Ammon's horn (tissue), 1 donor: ENCODE measurements around the gene F8.
"Not testable (repeated sequence)": the region's sequence is repeated elsewhere in the genome, so short reads cannot be mapped to it uniquely, and the experiment has no call there.

Source experiments
- DNase-seq: peaks from one replicate; pipeline ENCODE4 v3.0.0-alpha.2; 2016; ENCODE audit warnings: low spot score

The F8 gene

DNA sequence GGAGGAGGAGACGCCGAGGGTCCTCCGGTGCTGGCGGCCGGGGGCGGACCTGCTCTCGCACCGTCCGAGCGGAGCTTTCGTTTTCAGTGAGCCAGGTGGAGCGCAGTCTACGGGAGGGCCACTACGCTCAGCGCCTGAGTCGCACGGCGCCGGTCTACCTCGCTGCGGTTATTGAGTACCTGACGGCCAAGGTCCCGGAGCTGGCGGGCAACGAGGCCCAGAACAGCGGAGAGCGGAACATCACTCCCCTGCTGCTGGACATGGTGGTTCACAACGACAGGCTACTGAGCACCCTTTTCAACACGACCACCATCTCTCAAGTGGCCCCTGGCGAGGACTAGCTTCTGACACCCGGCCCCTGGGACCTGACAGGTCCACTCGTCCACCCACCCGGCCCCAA, 137.5 kb downstream of the F8 start:
- not testable (repeated sequence) for DNase-seq

DNA sequence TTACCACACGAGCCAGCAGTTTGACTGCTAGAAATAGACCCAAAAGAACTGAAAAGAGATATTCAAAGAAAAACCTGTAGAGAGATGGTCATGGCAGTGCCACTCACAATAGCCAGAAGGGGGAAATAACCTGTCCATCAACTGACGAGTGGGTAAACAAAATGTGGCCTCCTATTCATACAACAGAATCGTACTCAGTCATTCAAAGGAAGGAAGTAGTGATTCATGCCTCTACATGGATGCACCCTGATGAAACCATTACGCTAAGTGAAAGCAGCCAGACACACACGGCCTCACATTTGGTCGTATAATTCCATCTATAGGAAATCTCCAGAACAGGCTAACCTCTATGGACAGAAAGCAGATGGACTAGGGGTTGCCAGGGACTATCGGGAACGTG, 138.5 kb downstream of the F8 start:
- not testable (repeated sequence) for DNase-seq

DNA sequence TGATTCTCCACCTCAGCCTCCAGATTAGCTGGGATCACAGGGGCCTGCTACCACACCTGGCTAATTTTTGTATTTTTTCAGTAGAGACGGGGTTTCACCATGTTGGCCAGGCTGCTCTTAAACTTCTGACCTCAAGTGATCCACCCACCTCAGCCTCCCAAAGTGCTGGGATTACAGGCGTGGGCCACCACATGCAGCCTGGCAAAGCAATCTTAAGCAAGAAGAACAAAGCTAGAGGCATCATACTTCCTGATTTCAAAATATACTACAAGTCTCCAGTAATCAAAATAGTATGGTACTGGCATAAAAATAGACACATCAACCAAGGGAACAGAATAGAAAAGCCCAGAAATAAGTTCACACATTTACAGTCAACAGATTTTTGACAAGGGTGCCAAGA, 149.2 kb downstream of the F8 start:
- no peak for DNase-seq

DNA sequence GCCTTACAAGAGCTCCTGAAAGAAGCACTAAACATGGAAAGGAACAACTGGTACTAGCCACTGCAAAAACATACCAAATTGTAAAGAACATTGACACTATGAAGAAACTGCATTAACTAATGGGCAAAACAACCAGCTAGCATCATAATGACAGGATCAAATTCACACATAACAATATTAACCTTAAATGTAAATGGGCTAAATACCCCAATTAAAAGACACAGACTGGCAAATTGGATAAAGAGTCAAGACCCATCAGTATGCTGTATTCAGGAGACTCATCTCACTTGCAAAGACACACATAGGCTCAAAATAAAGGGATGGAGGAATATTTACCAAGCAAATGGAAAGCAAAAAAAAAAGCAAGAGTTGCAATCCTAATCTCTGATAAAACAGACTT, 154.0 kb downstream of the F8 start:
- not testable (repeated sequence) for DNase-seq

- DNase-seq, result no peak
Measured at GRCh38 chrX:154855256-154855655, 167.3 kb downstream of the F8 start.

GRCh38 chrX:154850957-154851611, 171.4 kb downstream of the F8 start:
- no peak for DNase-seq

DNA sequence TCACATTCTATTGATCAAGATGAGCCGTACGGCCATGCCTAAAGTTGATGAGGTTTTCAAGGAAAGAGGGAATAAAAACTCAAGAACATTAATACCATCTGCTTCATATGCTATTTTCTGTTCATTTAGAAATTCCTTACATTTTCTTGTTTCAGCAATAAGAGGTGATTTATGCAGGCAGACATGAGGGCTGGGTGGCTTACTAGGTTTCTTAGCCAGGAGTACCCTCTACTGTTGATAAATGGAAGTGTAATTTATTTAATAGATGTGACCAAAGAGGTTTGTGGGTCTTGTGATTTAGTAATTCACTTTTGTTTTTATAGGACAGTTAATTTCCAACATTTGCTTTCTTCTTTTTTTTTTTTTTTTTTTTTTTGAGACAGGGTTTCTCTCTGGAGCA, 181.7 kb downstream of the F8 start:
- peak; percentile 13 for DNase-seq

- DNase-seq, result no peak
Measured at GRCh38 chrX:154836163-154836562, 186.4 kb downstream of the F8 start.

DNA sequence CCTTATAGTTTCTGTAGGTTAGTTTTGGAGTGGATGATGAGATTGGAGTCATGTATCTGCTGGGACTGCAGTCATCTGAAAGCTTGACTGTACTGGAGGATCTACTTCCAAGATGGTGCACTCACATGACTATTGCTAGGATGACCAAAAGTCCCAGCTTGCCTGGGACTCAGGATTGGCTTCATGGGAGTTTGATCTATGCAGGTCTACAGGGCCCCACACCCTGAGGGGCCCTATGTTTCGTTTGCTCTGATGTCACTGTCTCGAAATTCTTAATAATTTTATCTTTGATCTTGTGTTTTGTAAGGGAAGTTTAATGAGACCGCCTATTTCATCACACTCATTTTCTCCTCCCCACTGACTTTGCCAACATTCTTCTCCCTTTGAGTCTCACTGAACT, 188.0 kb downstream of the F8 start, which contains the start of gene SMIM9:
Gene SMIM9, minus strand, starts transcription at position 101 of the 400 bp plus-strand sequence. CDS start 3,806 bp downstream, outside the sequence.
- DNase-seq, result no peak

DNA sequence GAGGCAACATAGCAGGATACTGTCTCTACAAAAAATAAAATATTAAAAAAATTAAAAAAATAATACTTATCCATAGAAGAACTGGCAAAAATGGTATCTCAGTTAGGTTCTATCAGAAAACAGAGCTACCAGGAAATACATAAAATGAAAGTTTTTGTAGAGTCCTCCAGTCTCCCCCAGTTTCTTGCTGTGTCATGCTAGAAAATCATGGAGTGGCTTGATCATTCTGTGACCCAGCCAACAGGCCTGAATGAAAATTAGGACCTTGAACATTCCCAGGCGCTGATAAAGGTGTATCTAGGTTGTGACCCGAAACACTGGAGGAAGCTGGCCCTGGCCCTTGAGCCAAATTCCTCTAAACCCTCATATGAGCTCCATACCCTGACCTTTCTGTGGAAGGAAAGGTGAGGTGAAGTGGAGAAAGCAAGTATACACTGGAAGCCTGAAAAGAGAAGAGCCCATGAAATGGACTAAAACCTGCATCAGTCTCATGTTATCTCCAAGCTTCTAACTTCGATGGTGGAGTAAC, 188.7 kb downstream of the F8 start:
- DNase-seq, result no peak

DNA sequence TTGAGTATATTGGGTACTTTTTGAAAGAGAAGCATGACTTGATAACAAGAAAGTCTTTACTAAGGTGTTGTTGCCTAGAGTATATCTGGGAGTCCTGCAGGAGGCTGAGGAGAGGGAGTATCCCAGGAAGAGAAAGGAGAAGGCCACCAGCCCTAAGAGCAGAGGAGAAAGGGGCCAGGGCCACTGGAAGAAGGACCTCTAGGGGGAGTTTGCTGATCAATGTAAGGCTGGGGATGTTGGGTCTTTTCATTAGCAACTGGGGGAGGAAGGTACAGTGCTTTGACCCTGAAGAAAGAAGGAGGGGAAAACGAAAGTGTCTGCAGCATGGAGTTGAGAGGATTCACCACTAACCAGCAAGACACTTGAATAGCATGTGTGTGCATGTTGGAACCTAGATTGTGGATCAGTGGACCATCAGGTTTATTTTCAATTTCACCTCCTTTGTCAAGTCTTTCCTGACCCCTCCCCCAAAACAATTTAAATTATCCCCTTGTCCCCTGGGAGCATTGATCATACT, 192.5 kb downstream of the F8 start:
- DNase-seq, result no peak

DNA sequence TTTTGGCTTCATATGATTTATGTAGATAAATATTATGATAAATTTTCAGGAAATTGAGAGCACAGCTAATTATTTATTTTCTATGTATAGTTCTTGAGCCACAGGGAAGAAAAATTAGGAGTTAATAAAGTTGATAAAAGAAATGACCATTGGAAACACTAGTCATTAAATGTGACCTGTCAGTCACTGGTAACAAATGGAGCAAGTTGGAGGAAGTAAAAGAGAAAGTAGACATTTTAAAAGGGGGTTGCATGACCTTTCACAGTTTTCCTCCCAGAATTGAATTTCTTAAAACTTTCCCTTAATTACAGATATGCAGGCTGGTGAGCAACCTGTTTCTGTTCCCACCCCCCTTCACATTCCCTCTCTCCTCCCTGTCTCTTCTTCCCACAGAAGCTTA, 193.4 kb downstream of the F8 start:
- DNase-seq, result no peak

DNA sequence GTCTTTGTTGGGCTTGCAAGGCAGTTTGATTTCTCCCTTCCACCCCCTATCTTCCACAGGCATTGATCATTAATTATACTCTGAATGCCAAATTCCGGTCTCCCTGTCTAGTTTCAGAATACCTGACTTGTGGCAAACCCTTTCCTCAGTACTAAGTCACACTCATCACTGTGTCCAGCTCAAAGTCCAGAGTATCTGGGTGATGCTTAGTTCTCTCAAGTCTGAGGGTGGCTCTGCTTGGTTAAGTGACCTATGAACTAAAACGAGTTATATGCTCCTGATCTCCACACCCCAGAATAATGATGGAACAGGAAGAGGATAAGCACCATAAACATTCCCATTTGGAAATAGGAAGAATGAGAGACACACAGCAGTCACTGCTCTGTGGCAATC, 194.5 kb downstream of the F8 start:
- DNase-seq, result no peak

- no peak for DNase-seq
Measured at GRCh38 chrX:154827194-154828015, 195.1 kb downstream of the F8 start.

- not testable (repeated sequence) for DNase-seq
Measured at GRCh38 chrX:154825586-154825985, 196.9 kb downstream of the F8 start.

DNA sequence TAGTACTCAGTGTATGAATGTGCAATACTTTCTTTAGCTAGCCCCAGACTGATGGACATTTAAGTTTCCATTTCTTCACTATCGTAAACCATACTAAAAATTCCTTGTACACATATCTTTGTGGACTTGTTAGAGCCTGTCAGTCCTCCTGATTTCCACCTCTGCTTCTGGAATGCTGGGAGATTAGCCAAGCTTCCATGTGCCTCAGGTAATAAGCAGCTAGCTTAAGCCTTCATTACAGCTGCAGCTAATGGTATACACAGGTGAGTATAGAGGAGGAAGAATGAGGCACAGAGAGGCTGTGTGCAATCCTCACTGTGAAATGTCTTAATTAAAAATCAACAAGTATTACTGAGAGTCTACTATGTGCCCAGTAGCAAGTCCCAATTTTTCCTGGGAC, 197.9 kb downstream of the F8 start:
- DNase-seq, result no peak

DNA sequence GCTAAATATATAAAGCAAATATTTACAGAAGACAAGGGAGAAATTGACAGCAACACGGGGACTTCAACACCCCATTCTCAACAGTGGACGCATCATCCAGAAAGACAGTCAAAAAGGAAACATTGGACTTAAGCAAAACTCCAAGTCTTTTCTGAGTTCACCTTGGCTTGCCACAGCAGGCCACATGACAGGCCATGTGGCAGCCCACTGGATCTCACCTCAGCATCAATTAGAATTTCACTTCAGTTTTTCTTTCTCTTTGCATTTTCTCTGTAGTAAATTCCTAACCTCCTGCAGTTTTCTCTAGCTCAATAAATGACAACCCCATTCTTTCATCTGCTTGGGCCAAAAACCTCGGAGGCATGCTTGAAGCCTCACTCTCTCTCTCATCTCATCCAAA, 200.5 kb downstream of the F8 start:
- no peak for DNase-seq

GRCh38 chrX:154821523-154821922, 201.0 kb downstream of the F8 start:
- DNase-seq, result no peak

DNA sequence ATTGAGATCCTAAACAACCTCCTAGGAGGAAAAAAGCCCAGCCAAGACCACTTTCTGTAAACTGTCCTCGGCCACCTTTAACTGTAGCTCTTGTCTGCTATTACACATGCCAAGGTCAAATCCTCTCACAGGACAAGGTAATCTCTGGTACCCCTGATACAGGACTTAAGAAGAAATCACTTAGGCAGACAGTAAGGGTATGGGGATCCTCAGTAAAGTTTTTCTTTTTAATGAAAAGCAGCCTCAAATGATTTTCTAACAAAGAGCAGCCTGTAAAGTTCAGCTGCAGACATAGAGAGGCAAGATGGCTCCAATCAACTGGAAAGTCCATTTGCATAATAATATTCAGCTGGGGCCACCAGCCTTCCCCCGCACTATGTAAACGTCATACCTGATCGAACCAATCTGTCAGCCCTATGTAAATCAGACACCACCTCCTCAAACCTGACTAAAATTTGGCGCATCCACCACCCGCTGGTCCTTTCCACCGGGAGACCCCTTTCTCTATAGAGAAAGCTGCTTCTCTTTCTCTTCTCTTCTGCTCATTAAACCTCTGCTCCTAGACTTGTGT, 202.7 kb downstream of the F8 start:
- no peak for DNase-seq

GRCh38 chrX:154818916-154819770, 203.4 kb downstream of the F8 start:
- DNase-seq, result no peak

DNA sequence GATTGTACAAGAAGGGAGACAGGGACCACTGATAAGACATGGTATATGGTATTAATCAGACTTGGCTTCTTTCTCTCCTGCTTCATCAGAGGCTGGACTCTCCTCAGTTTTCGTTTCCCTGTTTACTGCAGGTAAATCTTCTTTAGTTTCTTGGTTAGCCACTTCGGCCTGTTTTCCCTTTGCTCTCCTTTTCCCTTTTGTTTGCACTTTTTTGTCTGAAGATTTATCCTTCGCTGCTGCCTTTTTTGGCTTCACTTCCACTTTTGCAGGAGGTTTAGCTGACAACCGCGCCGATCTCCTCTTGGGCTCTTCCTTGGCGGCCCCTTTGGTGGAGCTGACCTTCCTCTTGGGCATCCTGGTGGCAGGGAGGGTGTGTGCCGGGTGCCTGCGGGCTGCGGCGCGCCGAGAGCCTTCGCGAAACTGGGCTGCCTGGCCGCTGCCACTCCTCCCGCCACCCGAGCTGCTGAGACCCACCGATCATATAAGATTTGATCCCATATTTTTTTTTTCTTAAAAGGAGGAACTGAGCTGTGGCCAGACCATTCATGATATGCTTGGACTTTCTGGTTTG, 205.4 kb downstream of the F8 start:
- not testable (repeated sequence) for DNase-seq
